Neural progenitor cell (in vitro differentiated cells): ENCODE data around the gene MCL1. TPM values are rescaled to one million over a fixed set of nuclear protein-coding genes. Genes with fewer than 3 reads are reported as not detected.

Source experiments
- DNase-seq: peaks from one replicate; pipeline ENCODE4 v3.0.0-alpha.2; 2016; ENCODE audit warnings: low spot score
- H2AFZ ChIP-seq: fragments of 200-600 bp; sonication (generic); replicated peaks from 2 replicates; pipeline ENCODE4 v1.6.1; 2016; ENCODE audit warnings: antibody characterized with exemption
- H3F3A ChIP-seq: fragments of 200-600 bp; sonication (generic); 2 replicates; pipeline ENCODE4 v1.6.1; 2016; ENCODE audit warnings: antibody characterized with exemption, low read depth
- H3K27ac ChIP-seq: fragments of 200-600 bp; sonication (generic); 2 replicates; pipeline ENCODE4 v1.5.1; 2016; ENCODE audit warnings: mild to moderate bottlenecking
- H3K27me3 ChIP-seq: fragments of 200-600 bp; sonication (generic); 2 replicates; pipeline ENCODE4 v1.6.1; 2016; ENCODE audit warnings: mild to moderate bottlenecking, moderate library complexity
- H3K36me3 ChIP-seq: fragments of 200-600 bp; sonication (generic); 2 replicates; pipeline ENCODE4 v1.5.1; 2016
- H3K4me1 ChIP-seq: fragments of 200-600 bp; sonication (generic); 2 replicates; pipeline ENCODE4 v1.6.1; 2016; ENCODE audit warnings: mixed run types
- H3K4me2 ChIP-seq: fragments of 200-600 bp; sonication (generic); 2 replicates; pipeline ENCODE4 v1.6.1; 2016
- H3K4me3 ChIP-seq: fragments of 200-600 bp; sonication (generic); 2 replicates; pipeline ENCODE4 v1.5.1; 2016
- H3K79me2 ChIP-seq: fragments of 200-600 bp; sonication (generic); 2 replicates; pipeline ENCODE4 v1.6.1; 2016; ENCODE audit warnings: low read depth
- H3K9ac ChIP-seq: fragments of 200-600 bp; sonication (generic); 2 replicates; pipeline ENCODE4 v1.6.1; 2016
- H3K9me3 ChIP-seq: fragments of 200-600 bp; sonication (generic); 2 replicates; pipeline ENCODE4 v1.5.1; 2016; ENCODE audit warnings: low read depth
- H4K20me1 ChIP-seq: fragments of 200-600 bp; sonication (generic); 2 replicates; pipeline ENCODE4 v1.6.1; 2016; ENCODE audit warnings: low read depth
- H3K27ac Mint-ChIP-seq: 3 replicates; pipeline ENCODE4 v1.8.0; 2021; ENCODE audit warnings: mixed read lengths
- H3K27me3 Mint-ChIP-seq: 2 replicates; pipeline ENCODE4 v1.8.0; 2022; ENCODE audit warnings: low read depth, mild to moderate bottlenecking, inconsistent platforms, moderate library complexity, mixed read lengths; ENCODE audit not compliant: insufficient read depth
- H3K36me3 Mint-ChIP-seq: 3 replicates; pipeline ENCODE4 v1.8.0; 2021; ENCODE audit warnings: mixed read lengths
- H3K4me1 Mint-ChIP-seq: 3 replicates; pipeline ENCODE4 v1.8.0; 2021; ENCODE audit warnings: mixed read lengths
- H3K4me3 Mint-ChIP-seq: 3 replicates; pipeline ENCODE4 v1.8.0; 2021; ENCODE audit warnings: mild to moderate bottlenecking, moderate library complexity, mixed read lengths
- H3K9me3 Mint-ChIP-seq: 3 replicates; pipeline ENCODE4 v1.8.0; 2020; ENCODE audit warnings: mixed read lengths
- EZH2 ChIP-seq: fragments of 200-600 bp; sonication (generic); IDR thresholded peaks from 2 replicates; pipeline ENCODE4 v1.6.1; 2017; ENCODE audit warnings: antibody characterized with exemption, mild to moderate bottlenecking, moderate library complexity
- EZH2phosphoT487 ChIP-seq: fragments of 200-600 bp; sonication (generic); IDR thresholded peaks from 2 replicates; pipeline ENCODE4 v1.6.1; 2017; ENCODE audit warnings: antibody characterized with exemption
- total RNA-seq: library from RNA; depleted of rRNA; stranded (reverse); fragments of >200 nt; gene quantifications from 2 replicates; pipeline ENCODE4 v1.2.3, GENCODE V29; 2015; ENCODE audit warnings: low replicate concordance
- TF ChIP-seq, protein P1 (sequence below): fragments of 200-600 bp; sonication (generic); IDR thresholded peaks from 2 replicates; pipeline ENCODE4 v1.5.1; 2017; ENCODE audit warnings: antibody characterized with exemption, mild to moderate bottlenecking

MCL1 gene
- total RNA-seq, 1 donor from 2014 or later = 232 TPM

DNA sequence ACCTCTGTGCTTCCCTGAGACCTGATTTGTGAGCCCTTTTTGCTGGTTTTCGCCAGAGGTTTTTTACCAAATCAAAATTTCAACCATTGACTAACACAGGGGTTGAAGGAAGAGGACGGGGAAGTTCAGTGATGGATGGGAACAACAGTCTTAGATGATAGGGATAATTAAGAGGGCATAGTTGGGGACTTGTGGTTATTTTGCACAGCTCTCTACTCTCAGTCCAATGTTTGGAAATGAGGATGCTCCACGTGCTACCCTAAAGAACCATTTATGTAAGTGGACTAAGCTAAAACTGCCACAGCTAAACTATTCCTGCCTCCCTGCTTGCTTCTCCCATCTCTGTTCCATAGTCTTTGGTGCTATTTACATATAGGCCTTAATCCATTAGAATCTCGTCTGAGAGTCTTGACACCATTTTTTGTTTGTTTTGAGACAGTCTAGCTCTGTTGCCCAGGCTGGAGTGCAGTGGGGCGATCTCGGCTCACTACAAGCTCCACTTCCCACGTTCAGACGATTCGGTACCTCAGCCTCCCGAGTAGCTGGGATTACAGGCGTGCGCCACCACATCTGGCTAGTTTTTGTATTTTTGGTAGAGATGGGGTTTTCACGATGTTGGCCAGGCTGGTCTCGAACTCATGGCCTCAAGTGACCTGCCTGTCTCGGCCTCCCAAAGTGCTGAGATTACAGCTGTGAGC is 684 bp upstream of the MCL1 start:
- Histone ChIP-seq H3F3A (peaks cover 48% of the 10 kb centered on the region), H3K4me3 (peak overlapping the region; percentile 71), H4K20me1 (peaks cover 39% of the 10 kb centered on the region), H3K4me2 (peak overlapping the region; percentile 99), H3K79me2 (peaks cover 60% of the 10 kb centered on the region), H3K9ac (peak overlapping the region; percentile 95), H3K27ac (peak overlapping the region; percentile 100), H3K36me3 (peaks cover 26% of the 10 kb centered on the region), H3K4me1 (peaks cover 26% of the 10 kb centered on the region), H3K27me3 (no peaks in the 10 kb centered on the region), H3K9me3 (no peaks in the 10 kb centered on the region), H2AFZ (peak overlapping the region; percentile 61)
- TF ChIP-seq, protein P1, sequence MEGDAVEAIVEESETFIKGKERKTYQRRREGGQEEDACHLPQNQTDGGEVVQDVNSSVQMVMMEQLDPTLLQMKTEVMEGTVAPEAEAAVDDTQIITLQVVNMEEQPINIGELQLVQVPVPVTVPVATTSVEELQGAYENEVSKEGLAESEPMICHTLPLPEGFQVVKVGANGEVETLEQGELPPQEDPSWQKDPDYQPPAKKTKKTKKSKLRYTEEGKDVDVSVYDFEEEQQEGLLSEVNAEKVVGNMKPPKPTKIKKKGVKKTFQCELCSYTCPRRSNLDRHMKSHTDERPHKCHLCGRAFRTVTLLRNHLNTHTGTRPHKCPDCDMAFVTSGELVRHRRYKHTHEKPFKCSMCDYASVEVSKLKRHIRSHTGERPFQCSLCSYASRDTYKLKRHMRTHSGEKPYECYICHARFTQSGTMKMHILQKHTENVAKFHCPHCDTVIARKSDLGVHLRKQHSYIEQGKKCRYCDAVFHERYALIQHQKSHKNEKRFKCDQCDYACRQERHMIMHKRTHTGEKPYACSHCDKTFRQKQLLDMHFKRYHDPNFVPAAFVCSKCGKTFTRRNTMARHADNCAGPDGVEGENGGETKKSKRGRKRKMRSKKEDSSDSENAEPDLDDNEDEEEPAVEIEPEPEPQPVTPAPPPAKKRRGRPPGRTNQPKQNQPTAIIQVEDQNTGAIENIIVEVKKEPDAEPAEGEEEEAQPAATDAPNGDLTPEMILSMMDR = no peak
- TF ChIP-seq EZH2phosphoT487 (no peak), EZH2 (no peak)
- Mint-ChIP-seq H3K36me3 (peaks cover 31% of the 10 kb centered on the region), H3K27ac (peak overlapping the region; percentile 99), H3K9me3 (no peaks in the 10 kb centered on the region), H3K4me1 (peaks cover 36% of the 10 kb centered on the region), H3K4me3 (peak overlapping the region; percentile 91), H3K27me3 (peaks cover 2% of the 10 kb centered on the region)
- DNase-seq = no peak

- H3K27ac ChIP-seq = peak overlapping the region; percentile 100
- peaks cover 41% of the 10 kb centered on the region for H3K4me1 Mint-ChIP-seq
- peaks cover 41% of the 10 kb centered on the region for H3K36me3 Mint-ChIP-seq
- peak overlapping the region; percentile 96 for H3K4me3 Mint-ChIP-seq
- peaks cover 30% of the 10 kb centered on the region for H3K36me3 ChIP-seq
- no peak overlapping the region for H2AFZ ChIP-seq
- H3K9me3 Mint-ChIP-seq = no peaks in the 10 kb centered on the region
- peak overlapping the region; percentile 71 for H3K4me3 ChIP-seq
- peak overlapping the region; percentile 99 for H3K4me2 ChIP-seq
- peak; percentile 47 for DNase-seq
- TF ChIP-seq, protein P1 = no peak
- no peak for TF ChIP-seq EZH2
- TF ChIP-seq EZH2phosphoT487 = no peak
- H3K27ac Mint-ChIP-seq = peak overlapping the region; percentile 99
- H4K20me1 ChIP-seq = peaks cover 55% of the 10 kb centered on the region
- peaks cover 76% of the 10 kb centered on the region for H3K79me2 ChIP-seq
- peak overlapping the region; percentile 97 for H3K9ac ChIP-seq
- peaks cover 2% of the 10 kb centered on the region for H3K27me3 Mint-ChIP-seq
- H3K9me3 ChIP-seq = no peaks in the 10 kb centered on the region
- peaks cover 30% of the 10 kb centered on the region for H3K4me1 ChIP-seq
- no peaks in the 10 kb centered on the region for H3K27me3 ChIP-seq
- H3F3A ChIP-seq = peaks cover 64% of the 10 kb centered on the region
These were observed 919 bp downstream of the MCL1 start for GRCh38 chr1:150578272-150579109.

DNA sequence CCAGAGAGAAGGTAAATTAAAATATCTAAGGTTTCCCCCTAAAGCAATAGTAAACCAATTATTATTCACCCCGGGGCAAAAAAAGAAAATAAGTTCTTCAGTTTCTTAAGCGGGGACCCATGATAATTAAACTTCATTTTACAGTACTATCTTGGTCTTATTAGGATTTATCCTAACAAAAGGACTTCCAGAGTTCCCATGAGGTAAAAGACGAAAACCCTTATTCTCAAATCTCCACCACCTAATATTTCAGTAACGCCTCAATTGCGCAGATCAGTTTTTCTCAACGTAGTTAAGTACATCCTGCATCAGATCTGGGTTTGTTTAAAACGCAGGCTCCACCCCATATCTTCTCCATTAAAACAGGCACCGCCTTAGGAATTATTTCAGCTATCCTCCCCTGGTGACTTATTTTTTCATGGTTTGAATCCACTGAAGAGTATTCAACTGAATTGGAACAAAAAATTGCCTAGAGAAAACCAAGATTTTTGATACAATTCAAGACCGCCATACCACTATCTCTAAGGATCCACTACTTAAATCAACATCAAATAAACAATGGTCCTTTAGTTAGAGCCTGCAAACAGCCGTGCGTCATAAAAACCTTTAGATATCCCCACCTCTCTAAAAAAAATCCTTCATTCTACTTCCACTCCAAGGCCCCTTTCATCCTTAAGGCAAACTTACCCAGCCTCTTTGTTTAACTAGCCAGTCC is 1.7 kb downstream of the MCL1 start:
- TF ChIP-seq, protein P1 = no peak
- TF ChIP-seq EZH2phosphoT487 = no peak
- no peak for TF ChIP-seq EZH2
- peaks cover 62% of the 10 kb centered on the region for H4K20me1 ChIP-seq

More for the DNA sequence above, 1.7 kb downstream of the MCL1 start:
- H3K27me3 Mint-ChIP-seq = peaks cover 2% of the 10 kb centered on the region
- H3K4me1 Mint-ChIP-seq = peaks cover 41% of the 10 kb centered on the region
- DNase-seq = no peak
- peaks cover 44% of the 10 kb centered on the region for H3K36me3 Mint-ChIP-seq
- H3K27ac Mint-ChIP-seq = peak overlapping the region; percentile 99
- peak overlapping the region; percentile 71 for H3K4me3 ChIP-seq
- H3K4me2 ChIP-seq = peak overlapping the region; percentile 99
- H3K9ac ChIP-seq = peak overlapping the region; percentile 97
- H3F3A ChIP-seq = peaks cover 72% of the 10 kb centered on the region
- H3K4me3 Mint-ChIP-seq = peak overlapping the region; percentile 96
- peaks cover 30% of the 10 kb centered on the region for H3K4me1 ChIP-seq
- peaks cover 83% of the 10 kb centered on the region for H3K79me2 ChIP-seq
- peaks cover 30% of the 10 kb centered on the region for H3K36me3 ChIP-seq
- no peaks in the 10 kb centered on the region for H3K27me3 ChIP-seq
- H2AFZ ChIP-seq = no peak overlapping the region
- no peaks in the 10 kb centered on the region for H3K9me3 Mint-ChIP-seq
- H3K9me3 ChIP-seq = no peaks in the 10 kb centered on the region
- H3K27ac ChIP-seq = peak overlapping the region; percentile 100
